ENCODE data around the gene FARP2.

GRCh38 chr2:241413929-241414580 lies 58.0 kb downstream of the FARP2 start:
- TF ChIP-seq CTCF (IDR thresholded peaks at IDR 0.05 in 4 of 5, conservative IDR thresholded peaks at IDR 0.05 in 1 of 5) (no peak), POLR2A (IDR thresholded peaks at IDR 0.05) (no peak)

All from gastrocnemius medialis (tissue), 4 donors.